Measurements from ENCODE around the gene LTBP2.

The LTBP2 gene

DNA sequence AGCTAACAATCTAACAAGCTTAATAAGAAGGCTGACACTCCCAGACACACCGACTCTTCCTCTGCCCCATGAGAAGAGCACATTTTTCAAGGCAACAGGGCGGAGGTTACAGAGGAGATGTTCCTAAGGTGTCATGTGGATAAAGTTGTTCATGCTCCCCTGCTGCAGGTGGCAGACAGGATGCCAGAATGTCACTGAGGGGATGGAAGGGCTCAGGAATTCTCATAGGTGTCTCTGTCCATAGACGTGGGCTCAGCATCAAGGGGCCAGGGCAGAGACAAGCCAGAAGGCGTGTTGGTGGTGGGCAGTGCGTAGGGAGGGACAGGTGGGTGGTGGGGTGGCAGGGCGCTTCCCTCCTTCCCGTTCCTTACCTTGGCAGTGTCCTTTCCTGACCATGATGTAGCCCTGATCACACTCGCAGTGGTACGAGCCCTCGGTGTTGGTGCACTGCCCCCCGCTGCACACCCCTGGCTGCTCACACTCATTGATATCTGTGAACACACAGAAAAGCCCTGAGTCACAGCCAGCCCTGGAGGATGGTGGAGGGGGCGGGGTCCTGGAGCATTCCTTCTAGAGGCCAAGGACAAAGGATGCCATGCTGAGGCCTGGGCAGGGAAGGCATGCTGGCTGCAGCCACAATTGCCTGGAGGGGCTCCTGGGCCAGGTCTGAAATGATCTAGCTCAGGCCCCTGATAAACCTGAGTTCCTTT lies 95.4 kb downstream of the LTBP2 start:
- no peak for DNase-seq (ENCODE audit: low read depth)
- no peak overlapping the region for H3K4me3 ChIP-seq (ENCODE audit: control insufficient read depth, low read depth, low read length)
- TF ChIP-seq, protein P1, sequence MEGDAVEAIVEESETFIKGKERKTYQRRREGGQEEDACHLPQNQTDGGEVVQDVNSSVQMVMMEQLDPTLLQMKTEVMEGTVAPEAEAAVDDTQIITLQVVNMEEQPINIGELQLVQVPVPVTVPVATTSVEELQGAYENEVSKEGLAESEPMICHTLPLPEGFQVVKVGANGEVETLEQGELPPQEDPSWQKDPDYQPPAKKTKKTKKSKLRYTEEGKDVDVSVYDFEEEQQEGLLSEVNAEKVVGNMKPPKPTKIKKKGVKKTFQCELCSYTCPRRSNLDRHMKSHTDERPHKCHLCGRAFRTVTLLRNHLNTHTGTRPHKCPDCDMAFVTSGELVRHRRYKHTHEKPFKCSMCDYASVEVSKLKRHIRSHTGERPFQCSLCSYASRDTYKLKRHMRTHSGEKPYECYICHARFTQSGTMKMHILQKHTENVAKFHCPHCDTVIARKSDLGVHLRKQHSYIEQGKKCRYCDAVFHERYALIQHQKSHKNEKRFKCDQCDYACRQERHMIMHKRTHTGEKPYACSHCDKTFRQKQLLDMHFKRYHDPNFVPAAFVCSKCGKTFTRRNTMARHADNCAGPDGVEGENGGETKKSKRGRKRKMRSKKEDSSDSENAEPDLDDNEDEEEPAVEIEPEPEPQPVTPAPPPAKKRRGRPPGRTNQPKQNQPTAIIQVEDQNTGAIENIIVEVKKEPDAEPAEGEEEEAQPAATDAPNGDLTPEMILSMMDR (IDR thresholded peaks at IDR 0.05; ENCODE audit: control insufficient read depth, insufficient read depth, low read depth, low read length, missing control alignments): no peak

DNA sequence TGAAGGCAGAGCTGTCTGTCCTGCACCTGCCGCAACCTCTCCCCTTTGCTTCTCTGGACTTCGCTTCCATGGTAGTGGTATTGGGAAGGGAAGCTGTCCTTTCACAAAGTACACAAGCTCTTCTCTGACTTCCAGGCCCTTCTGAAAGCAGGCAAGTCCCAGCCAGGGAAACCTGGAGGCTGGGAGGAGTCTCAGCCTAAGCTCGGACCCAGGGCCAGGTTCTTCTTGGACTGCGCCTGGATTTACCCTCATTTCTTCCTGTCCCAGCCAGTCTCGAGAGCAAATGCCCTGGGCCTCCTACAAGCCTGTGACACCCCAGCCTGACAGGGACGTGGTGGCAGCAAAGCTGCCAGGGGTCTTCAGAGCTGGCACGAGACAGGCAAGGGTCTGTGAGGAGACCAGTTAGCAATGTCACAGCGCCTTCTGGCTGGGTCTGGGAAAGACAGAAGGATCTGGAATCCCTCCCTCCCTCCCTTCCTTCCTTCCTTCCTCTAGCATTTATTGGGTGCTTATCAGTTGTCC lies 96.1 kb downstream of the LTBP2 start:
- no peak for DNase-seq (ENCODE audit: low read depth)
- H3K4me3 ChIP-seq (ENCODE audit: control insufficient read depth, low read depth, low read length): no peak overlapping the region
- TF ChIP-seq, protein P1 (IDR thresholded peaks at IDR 0.05; ENCODE audit: control insufficient read depth, insufficient read depth, low read depth, low read length, missing control alignments): no peak

DNA sequence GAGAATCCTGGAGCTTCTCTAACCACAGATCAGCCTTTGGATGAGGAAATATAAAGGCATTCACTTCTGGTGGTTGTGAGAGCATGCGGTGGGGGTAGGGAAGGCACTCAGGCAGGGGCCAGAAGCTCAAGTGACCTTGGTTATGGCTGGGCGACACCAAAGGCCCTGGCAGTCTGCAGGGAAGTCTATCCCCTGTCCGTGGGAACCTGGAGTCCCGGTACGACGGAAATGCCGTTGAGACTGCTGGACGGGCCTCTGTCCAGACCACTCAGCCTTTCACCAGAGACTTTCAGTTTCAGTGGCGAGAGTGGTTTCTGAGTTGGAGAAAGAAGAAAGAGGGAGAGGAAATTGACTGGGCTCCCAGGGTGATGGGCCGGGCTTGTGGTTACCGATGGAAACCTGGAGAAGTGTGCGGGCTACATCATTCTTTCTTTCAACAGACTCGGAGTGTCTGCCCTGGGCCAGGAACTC lies 97.5 kb downstream of the LTBP2 start:
- DNase-seq (ENCODE audit: low read depth): peak; percentile 61
- no peak overlapping the region for H3K4me3 ChIP-seq (ENCODE audit: control insufficient read depth, low read depth, low read length)
- TF ChIP-seq, protein P1 (IDR thresholded peaks at IDR 0.05; ENCODE audit: control insufficient read depth, insufficient read depth, low read depth, low read length, missing control alignments): no peak

DNA sequence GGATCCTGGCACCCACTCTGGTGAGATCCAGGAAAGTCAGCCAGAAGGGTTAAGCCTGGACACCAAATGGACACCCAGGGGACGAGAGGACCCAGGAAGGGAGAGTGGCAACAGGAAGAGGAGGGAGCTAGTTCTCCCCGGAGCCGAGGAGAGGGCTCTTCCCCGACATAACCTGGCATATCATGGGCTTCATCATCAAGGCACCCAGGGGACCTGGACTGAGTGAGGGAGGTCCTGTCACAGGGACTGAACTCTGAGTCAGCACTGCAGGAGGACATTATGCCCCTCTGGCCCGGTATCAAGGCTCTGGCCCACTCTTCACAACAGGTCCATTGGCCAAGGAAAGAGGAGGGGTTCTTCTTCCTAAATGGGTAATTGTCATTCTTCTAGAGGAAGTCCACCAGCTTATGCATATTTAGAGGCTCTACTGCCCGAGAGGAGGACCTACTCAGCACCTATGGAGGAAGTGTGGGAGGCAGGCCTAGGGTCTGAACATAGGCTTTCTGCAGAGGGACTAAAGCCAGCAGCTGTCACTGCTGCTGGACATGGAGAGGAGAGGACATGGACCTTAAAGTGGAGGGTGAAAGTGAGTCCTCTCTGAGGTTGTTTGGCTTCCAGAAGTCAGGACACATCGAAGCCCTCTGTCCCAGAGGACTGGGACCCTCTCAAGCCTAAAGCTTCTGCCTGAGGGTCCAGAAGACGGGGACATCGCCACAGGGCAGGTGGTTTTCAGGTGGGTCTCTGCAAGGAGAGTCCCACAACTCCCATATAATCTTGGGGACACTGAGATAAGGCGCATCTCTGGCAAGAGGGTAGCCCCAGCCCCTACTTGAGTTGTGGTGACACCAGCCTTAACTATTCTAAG lies 99.8 kb downstream of the LTBP2 start:
- DNase-seq (ENCODE audit: low read depth): no peak
- H3K4me3 ChIP-seq (ENCODE audit: control insufficient read depth, low read depth, low read length): no peak overlapping the region
- TF ChIP-seq, protein P1 (IDR thresholded peaks at IDR 0.05; ENCODE audit: control insufficient read depth, insufficient read depth, low read depth, low read length, missing control alignments): no peak

DNA sequence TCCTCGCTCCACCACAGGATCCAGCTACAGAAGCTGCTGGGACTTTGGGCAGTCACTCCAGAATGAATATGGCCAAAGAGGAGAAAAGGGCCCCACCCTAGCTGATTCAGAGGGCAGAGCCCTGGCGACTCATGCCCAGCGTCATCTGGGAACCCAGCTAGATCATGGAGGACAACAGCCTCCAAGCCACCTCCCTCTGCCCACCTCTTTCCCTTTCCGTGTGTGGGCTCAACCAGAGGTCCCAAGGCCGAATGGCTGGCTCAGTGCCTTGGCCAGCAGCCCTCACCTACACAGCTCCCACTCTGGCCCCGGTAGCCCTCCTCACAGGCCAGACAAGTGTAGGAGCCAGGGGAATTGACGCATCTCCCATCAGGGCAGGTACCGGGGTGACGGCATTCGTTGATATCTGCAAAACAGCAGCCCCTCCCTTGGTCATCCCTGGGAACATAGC lies 101.1 kb downstream of the LTBP2 start:
- no peak overlapping the region for H3K4me3 ChIP-seq (ENCODE audit: control insufficient read depth, low read depth, low read length)
- no peak for DNase-seq (ENCODE audit: low read depth)

More for the DNA sequence above, 101.1 kb downstream of the LTBP2 start:
- TF ChIP-seq, protein P1 (IDR thresholded peaks at IDR 0.05; ENCODE audit: control insufficient read depth, insufficient read depth, low read depth, low read length, missing control alignments): no peak
